OCI-LY3 (cell line): Measurements from ENCODE around the gene ACP6.

Experiments used
- CTCF ChIP-seq: fragments of 200-600, 300-600 bp; sonication (generic); IDR thresholded peaks from 2 replicates; pipeline ENCODE4 v1.5.1; 2014; ENCODE audit warnings: antibody characterized with exemption, low read length, low read depth
- EZH2phosphoT487 ChIP-seq: fragments of 200-600 bp; shearing (Covaris generic); IDR thresholded peaks from 2 replicates; pipeline ENCODE4 v1.6.1; 2018; ENCODE audit warnings: antibody characterized with exemption, mixed run types, low read depth

GRCh38 chr1:147669469-147670318 is 630 bp downstream of the ACP6 start:
- TF ChIP-seq CTCF (0 out of 2 replicates have a peak, but pooled peaks have one; percentile 3), EZH2phosphoT487 (no peak)
